A549 (cell line): ENCODE results near the gene SSPN. TPM values are rescaled to one million over a fixed set of nuclear protein-coding genes. Genes with fewer than 3 reads are reported as not detected.

Experiments
- ATAC-seq, 2 experiments: fragments of 200-7000 bp in 1 of 2; fragments of >200 bp in 1 of 2; cut with Nextera tagmentation in 1 of 2; cut with Tn5 transposase in 1 of 2; 3 replicates each; pipeline versions ENCODE4 v1.8.0 to v1.9.1; 2018 to 2020; ENCODE audit warnings: mild to moderate bottlenecking in 1 of 2, moderate library complexity in 1 of 2
- CTCF ChIA-PET: fragments of 300-600 bp; sonication (Branson Sonifier 250); formaldehyde crosslinking; extraction: SDS; loops from one replicate; lab custom pipeline; 2021; ENCODE audit warnings: antibody characterized with exemption, inconsistent platforms; lab: Yijun Ruan, JAX
- POLR2A ChIA-PET: fragments of 350-600 bp; formaldehyde crosslinking; extraction: SDS; loops from one replicate; lab custom pipeline; 2021; ENCODE audit warnings: antibody characterized with exemption, inconsistent platforms; lab: Yijun Ruan, JAX
- DNase-seq, 2 experiments: peaks; one replicate each; pipeline versions ENCODE4 v3.0.0 to v3.0.0-alpha.2; 2011 to 2016; ENCODE audit warnings: low read depth in 1 of 2, low spot score in 1 of 2
- FAIRE-seq: peaks from 2 replicates; lab custom pipeline; 2011; peaks lifted over from hg19 to GRCh38; lab: Jason Lieb, UNC
- H3K27ac ChIP-seq, 2 experiments: fragments of >200 bp; sonication (Bioruptor Twin); formaldehyde crosslinking; 3 replicates each; pipeline ENCODE4 v1.5.1; 2016 to 2017
- H3K4me1 ChIP-seq: fragments of >200 bp; sonication (Bioruptor Twin); formaldehyde crosslinking; 3 replicates; pipeline ENCODE4 v1.6.1; 2016
- H3K4me2 ChIP-seq: fragments of >200 bp; sonication (Bioruptor Twin); formaldehyde crosslinking; 3 replicates; pipeline ENCODE4 v1.6.1; 2016
- H3K4me3 ChIP-seq: fragments of >200 bp; sonication (Bioruptor Twin); formaldehyde crosslinking; 3 replicates; pipeline ENCODE4 v1.5.1; 2016
- H3K9me3 ChIP-seq: fragments of >200 bp; sonication (Bioruptor Twin); formaldehyde crosslinking; 3 replicates; pipeline ENCODE4 v1.6.1; 2016
- CHD2 ChIP-seq: fragments of 150-350 bp; IDR thresholded peaks from 2 replicates; pipeline ENCODE4 v1.6.1; 2014; ENCODE audit warnings: low read length; ENCODE audit not compliant: partially characterized antibody
- EHMT2 ChIP-seq: fragments of 200-600 bp; sonication (generic); IDR thresholded peaks from 2 replicates; pipeline ENCODE4 v1.6.1; 2016; ENCODE audit warnings: antibody characterized with exemption, low read depth, mild to moderate bottlenecking, moderate library complexity
- EP300 ChIP-seq, 2 experiments: fragments of >200 bp; sonication (Bioruptor Twin); formaldehyde crosslinking; IDR thresholded peaks; 2 replicates in 1 of 2; 3 replicates in 1 of 2; pipeline ENCODE4 v1.6.1; 2016 to 2017
- FOSL2 ChIP-seq, 2 experiments: fragments of 450-650 bp in 1 of 2; fragments of >200 bp in 1 of 2; sonication (Bioruptor Twin) in 1 of 2; formaldehyde crosslinking; IDR thresholded peaks; 2 replicates each; pipeline versions ENCODE4 v1.5.0 to v1.6.1; 2016 to 2020; ENCODE audit warnings: mild to moderate bottlenecking in 1 of 2, moderate library complexity in 1 of 2
- FOXS1 ChIP-seq: fragments of 250-450 bp; sonication (Bioruptor Pico); IDR thresholded peaks from 2 replicates; pipeline ENCODE4 v1.5.0; 2020; ENCODE audit warnings: mild to moderate bottlenecking, moderate library complexity
- GATA3 ChIP-seq: IDR thresholded peaks from 2 replicates; pipeline ENCODE4 v1.6.1; 2012; ENCODE audit warnings: borderline replicate concordance
- HES2 ChIP-seq: fragments of >200 bp; sonication (Bioruptor Twin); formaldehyde crosslinking; IDR thresholded peaks from 2 replicates; pipeline ENCODE4 v1.6.1; 2016
- HEYL ChIP-seq: fragments of 250-450 bp; sonication (Bioruptor Pico); IDR thresholded peaks from 2 replicates; pipeline ENCODE4 v1.8.0; 2021; ENCODE audit warnings: mild to moderate bottlenecking, moderate library complexity
- HOXA7 ChIP-seq: fragments of 250-450 bp; sonication (Bioruptor Pico); IDR thresholded peaks from 2 replicates; pipeline ENCODE4 v1.5.0; 2020; ENCODE audit warnings: mild to moderate bottlenecking, moderate library complexity
- HOXB13 ChIP-seq: fragments of 250-450 bp; sonication (Bioruptor Pico); IDR thresholded peaks from 2 replicates; pipeline ENCODE4 v1.5.0; 2020; ENCODE audit warnings: low read depth, mild to moderate bottlenecking, moderate library complexity
- HOXB5 ChIP-seq: fragments of 250-450 bp; sonication (Bioruptor Pico); IDR thresholded peaks from 2 replicates; pipeline ENCODE4 v1.5.0; 2020; ENCODE audit warnings: mild to moderate bottlenecking, moderate library complexity
- JUN ChIP-seq, 2 experiments: fragments of >200 bp; sonication (Bioruptor Twin); formaldehyde crosslinking; IDR thresholded peaks; 2 replicates in 1 of 2; 3 replicates in 1 of 2; pipeline ENCODE4 v1.6.1; 2016 to 2017
- KDM1A ChIP-seq: fragments of 200-600 bp; sonication (generic); IDR thresholded peaks from 2 replicates; pipeline ENCODE4 v1.6.1; 2016; ENCODE audit warnings: low read depth, mild to moderate bottlenecking
- NFE2L2 ChIP-seq: fragments of 150-350 bp; conservative IDR thresholded peaks from 2 replicates; pipeline ENCODE4 v1.6.1; 2014; ENCODE audit warnings: low read length
- NR3C1 ChIP-seq: fragments of >200 bp; sonication (Bioruptor Twin); formaldehyde crosslinking; IDR thresholded peaks from 3 replicates; pipeline ENCODE4 v1.6.1; 2017
- PHF8 ChIP-seq: fragments of 200-600 bp; sonication (generic); IDR thresholded peaks from 2 replicates; pipeline ENCODE4 v1.6.1; 2016; ENCODE audit warnings: low read depth, mild to moderate bottlenecking, antibody characterized with exemption, moderate library complexity, borderline replicate concordance
- POLR2AphosphoS2 ChIP-seq: conservative IDR thresholded peaks from 2 replicates; pipeline ENCODE4 v1.6.1; 2012; ENCODE audit warnings: low read length, improper control_type of control experiment, inconsistent platforms
- RARB ChIP-seq: fragments of 250-450 bp; sonication (Bioruptor Pico); IDR thresholded peaks from 2 replicates; pipeline ENCODE4 v1.8.0; 2021; ENCODE audit warnings: mild to moderate bottlenecking, moderate library complexity
- TFCP2L1 ChIP-seq: fragments of 250-450 bp; sonication (Bioruptor Pico); IDR thresholded peaks from 2 replicates; pipeline ENCODE4 v1.5.0; 2021; ENCODE audit warnings: mild to moderate bottlenecking
- WGBS: methylation state at CpG from one replicate; pipeline ENCODE4 v1.1.6; 2017; ENCODE audit errors: missing lambda C conversion rate; 5-methylcytosine and 5-hydroxymethylcytosine counted together
- polyA minus RNA-seq: library from RNA; depleted of rRNA, polyadenylated mRNA; stranded (reverse); fragments of >200 nt; gene quantifications from 2 replicates; pipeline ENCODE4 v1.2.3, GENCODE V29; 2011; rRNA and poly(A)+ RNA removed
- polyA plus RNA-seq, 4 experiments: library from polyadenylated mRNA; depleted of rRNA in 3 of 4; stranded (reverse); fragments of >200 nt; fragmentation: RNase III in 1 of 4; extraction: RNeasy Plus Mini Kit Qiagen cat#74134 plus additional on column Dnase treatment in 1 of 4; gene quantifications; 2 replicates in 3 of 4; 3 replicates in 1 of 4; pipeline ENCODE4 v1.2.3, GENCODE V29; 2011 to 2017
- TF ChIP-seq, protein P1 (sequence below): fragments of >200 bp; sonication (Bioruptor Twin); formaldehyde crosslinking; IDR thresholded peaks from 3 replicates; pipeline ENCODE4 v1.5.1; 2016
- TF ChIP-seq, protein P2 (sequence below): fragments of 450-650 bp; IDR thresholded peaks from 2 replicates; pipeline ENCODE4 v1.6.1; 2014; ENCODE audit warnings: antibody characterized with exemption
- TF ChIP-seq, protein P3 (sequence below): fragments of 200-600 bp; sonication (generic); IDR thresholded peaks from 2 replicates; pipeline ENCODE4 v1.6.1; 2016; ENCODE audit warnings: antibody characterized with exemption, mild to moderate bottlenecking, moderate library complexity

Gene SSPN, protein sequence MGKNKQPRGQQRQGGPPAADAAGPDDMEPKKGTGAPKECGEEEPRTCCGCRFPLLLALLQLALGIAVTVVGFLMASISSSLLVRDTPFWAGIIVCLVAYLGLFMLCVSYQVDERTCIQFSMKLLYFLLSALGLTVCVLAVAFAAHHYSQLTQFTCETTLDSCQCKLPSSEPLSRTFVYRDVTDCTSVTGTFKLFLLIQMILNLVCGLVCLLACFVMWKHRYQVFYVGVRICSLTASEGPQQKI
- 2.2 and 2.6 TPM in 2 replicates for polyA plus RNA-seq (2011; rRNA removed)
- 0.40 and 0.42 TPM in 2 replicates for polyA plus RNA-seq (2012; cell fraction: cytosol; rRNA removed)
- polyA plus RNA-seq (2012; cell fraction: nucleus; rRNA removed), result 0.15 and 0.37 TPM in 2 replicates
- 0.85 to 2.0 TPM (median 1.2 TPM) in 3 replicates for polyA plus RNA-seq (2017; fragmentation: RNase III; extraction: RNeasy Plus Mini Kit Qiagen cat#74134 plus additional on column Dnase treatment)
- 3.6 and 5.0 TPM in 2 replicates for polyA minus RNA-seq

DNA sequence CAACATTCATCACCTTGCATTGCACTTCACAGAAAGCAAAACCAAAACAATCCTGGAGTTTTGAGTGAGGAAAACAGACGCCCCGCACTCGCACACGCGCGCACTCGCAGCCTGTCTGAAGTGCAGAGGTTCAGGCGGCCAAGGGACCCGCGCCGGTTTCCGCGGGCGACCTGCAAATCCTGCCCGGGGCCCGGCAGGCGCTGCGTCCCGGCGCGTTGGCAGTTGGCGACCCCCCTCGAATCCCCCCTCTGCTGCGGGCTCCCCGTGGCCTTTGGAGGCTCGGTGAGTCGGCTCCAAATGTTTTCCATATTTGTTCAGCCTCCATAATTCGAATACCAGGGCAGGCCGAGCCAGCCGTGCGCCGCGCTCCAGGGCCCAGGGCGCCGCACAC is at the start of gene SSPN:
SSPN (plus strand) TSS at position 324 of the 391 bp plus-strand sequence. CDS start 100 bp downstream, outside the sequence.
- DNase-seq (peak in 1 of 2 experiments; percentile 33), FAIRE-seq (no peak)
- POLR2A ChIA-PET, result interaction anchor here (1.0 to 2.4 kb wide), 3 partner anchors 9 to 79 kb away, joined by 3 to 11 read pairs (median 8); no protein-coding TSS in a partner anchor
- Histone ChIP-seq H3K9me3 (no peaks in the 10 kb centered on the region), H3K4me3 (peak within 1 kb of the TSS; percentile 56), H3K4me2 (peak within 1 kb of the TSS; percentile 87)
- CTCF ChIA-PET, result interaction anchor here (1.1 to 2.0 kb wide), 6 partner anchors 17 to 79 kb away, joined by 3 to 11 read pairs (median 3); no protein-coding TSS in a partner anchor
- WGBS, result 58% methylated on average over 27 of the region's 35 CpGs
- TF ChIP-seq GATA3 (no peak), TFCP2L1 (no peak), KDM1A (no peak), FOXS1 (CRISPR knock-in tag) (no peak), HOXB5 (no peak)
- TF ChIP-seq, protein P1, sequence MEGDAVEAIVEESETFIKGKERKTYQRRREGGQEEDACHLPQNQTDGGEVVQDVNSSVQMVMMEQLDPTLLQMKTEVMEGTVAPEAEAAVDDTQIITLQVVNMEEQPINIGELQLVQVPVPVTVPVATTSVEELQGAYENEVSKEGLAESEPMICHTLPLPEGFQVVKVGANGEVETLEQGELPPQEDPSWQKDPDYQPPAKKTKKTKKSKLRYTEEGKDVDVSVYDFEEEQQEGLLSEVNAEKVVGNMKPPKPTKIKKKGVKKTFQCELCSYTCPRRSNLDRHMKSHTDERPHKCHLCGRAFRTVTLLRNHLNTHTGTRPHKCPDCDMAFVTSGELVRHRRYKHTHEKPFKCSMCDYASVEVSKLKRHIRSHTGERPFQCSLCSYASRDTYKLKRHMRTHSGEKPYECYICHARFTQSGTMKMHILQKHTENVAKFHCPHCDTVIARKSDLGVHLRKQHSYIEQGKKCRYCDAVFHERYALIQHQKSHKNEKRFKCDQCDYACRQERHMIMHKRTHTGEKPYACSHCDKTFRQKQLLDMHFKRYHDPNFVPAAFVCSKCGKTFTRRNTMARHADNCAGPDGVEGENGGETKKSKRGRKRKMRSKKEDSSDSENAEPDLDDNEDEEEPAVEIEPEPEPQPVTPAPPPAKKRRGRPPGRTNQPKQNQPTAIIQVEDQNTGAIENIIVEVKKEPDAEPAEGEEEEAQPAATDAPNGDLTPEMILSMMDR, result no peak
- TF ChIP-seq, protein P2, sequence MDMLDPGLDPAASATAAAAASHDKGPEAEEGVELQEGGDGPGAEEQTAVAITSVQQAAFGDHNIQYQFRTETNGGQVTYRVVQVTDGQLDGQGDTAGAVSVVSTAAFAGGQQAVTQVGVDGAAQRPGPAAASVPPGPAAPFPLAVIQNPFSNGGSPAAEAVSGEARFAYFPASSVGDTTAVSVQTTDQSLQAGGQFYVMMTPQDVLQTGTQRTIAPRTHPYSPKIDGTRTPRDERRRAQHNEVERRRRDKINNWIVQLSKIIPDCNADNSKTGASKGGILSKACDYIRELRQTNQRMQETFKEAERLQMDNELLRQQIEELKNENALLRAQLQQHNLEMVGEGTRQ, result no peak
- TF ChIP-seq, all 56 proteins: peak for 0
- peak in 1 of 2 experiments; percentile 63; a peak in 4 of 6 replicates for ATAC-seq
- Histone ChIP-seq H3K4me1 (no peaks in the 10 kb centered on the region), H3K27ac (peak within 1 kb of the TSS; percentile 83 to 93)

- H3K4me3 ChIP-seq, result no peak overlapping the region
- H3K4me2 ChIP-seq, result no peak overlapping the region
- DNase-seq, result no peak
- no peak for TF ChIP-seq FOSL2 (IDR thresholded peaks at IDR 0.05)
- TF ChIP-seq FOSL2 (CRISPR knock-in tag; IDR thresholded peaks at IDR 0.05), result no peak
- TF ChIP-seq NR3C1, result no peak
- no peak for TF ChIP-seq RARB (CRISPR knock-in tag)
- TF ChIP-seq NFE2L2, result no peak
- ChIA-PET POLR2A (no interaction called here), CTCF (interaction anchor here (0.8 kb wide), 2 partner anchors 20 to 29 kb away, joined by 3 read pairs; no protein-coding TSS in a partner anchor)
- no peaks in the 10 kb centered on the region for H3K9me3 ChIP-seq
- ATAC-seq, result no peak
- H3K27ac ChIP-seq, result no peak overlapping the region
- FAIRE-seq, result no peak
- H3K4me1 ChIP-seq, result peaks cover 8% of the 10 kb centered on the region
- 60% methylated on average over 7 of the region's 7 CpGs for WGBS
Observed at GRCh38 chr12:26148291-26148690, 47.1 kb upstream of the SSPN start.

- POLR2A ChIA-PET, result no interaction called here
- WGBS, result 52% methylated on average over 5 of the region's 5 CpGs
- Histone ChIP-seq H3K4me1 (peaks cover 17% of the 10 kb centered on the region), H3K9me3 (no peaks in the 10 kb centered on the region), H3K4me2 (no peak overlapping the region), H3K4me3 (no peak overlapping the region), H3K27ac (no peak overlapping the region)
- ATAC-seq (no peak), DNase-seq (no peak), FAIRE-seq (no peak)
- CTCF ChIA-PET, result interaction anchor here (0.8 kb wide), 1 partner anchor 28 kb away, joined by 3 read pairs; no protein-coding TSS in a partner anchor
- TF ChIP-seq HEYL (CRISPR knock-in tag) (no peak), EHMT2 (no peak), NR3C1 (no peak), EP300 (IDR thresholded peaks at IDR 0.05) (no peak), JUN (IDR thresholded peaks at IDR 0.05) (no peak), HOXB13 (CRISPR knock-in tag) (no peak), HOXA7 (no peak), POLR2AphosphoS2 (no peak), PHF8 (no peak), CHD2 (no peak), TFCP2L1 (no peak), HES2 (no peak), FOXS1 (CRISPR knock-in tag) (no peak)
- TF ChIP-seq, protein P2, result no peak
- TF ChIP-seq, protein P3, sequence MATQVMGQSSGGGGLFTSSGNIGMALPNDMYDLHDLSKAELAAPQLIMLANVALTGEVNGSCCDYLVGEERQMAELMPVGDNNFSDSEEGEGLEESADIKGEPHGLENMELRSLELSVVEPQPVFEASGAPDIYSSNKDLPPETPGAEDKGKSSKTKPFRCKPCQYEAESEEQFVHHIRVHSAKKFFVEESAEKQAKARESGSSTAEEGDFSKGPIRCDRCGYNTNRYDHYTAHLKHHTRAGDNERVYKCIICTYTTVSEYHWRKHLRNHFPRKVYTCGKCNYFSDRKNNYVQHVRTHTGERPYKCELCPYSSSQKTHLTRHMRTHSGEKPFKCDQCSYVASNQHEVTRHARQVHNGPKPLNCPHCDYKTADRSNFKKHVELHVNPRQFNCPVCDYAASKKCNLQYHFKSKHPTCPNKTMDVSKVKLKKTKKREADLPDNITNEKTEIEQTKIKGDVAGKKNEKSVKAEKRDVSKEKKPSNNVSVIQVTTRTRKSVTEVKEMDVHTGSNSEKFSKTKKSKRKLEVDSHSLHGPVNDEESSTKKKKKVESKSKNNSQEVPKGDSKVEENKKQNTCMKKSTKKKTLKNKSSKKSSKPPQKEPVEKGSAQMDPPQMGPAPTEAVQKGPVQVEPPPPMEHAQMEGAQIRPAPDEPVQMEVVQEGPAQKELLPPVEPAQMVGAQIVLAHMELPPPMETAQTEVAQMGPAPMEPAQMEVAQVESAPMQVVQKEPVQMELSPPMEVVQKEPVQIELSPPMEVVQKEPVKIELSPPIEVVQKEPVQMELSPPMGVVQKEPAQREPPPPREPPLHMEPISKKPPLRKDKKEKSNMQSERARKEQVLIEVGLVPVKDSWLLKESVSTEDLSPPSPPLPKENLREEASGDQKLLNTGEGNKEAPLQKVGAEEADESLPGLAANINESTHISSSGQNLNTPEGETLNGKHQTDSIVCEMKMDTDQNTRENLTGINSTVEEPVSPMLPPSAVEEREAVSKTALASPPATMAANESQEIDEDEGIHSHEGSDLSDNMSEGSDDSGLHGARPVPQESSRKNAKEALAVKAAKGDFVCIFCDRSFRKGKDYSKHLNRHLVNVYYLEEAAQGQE, result no peak
Observed at GRCh38 chr12:26149968-26150500, 45.3 kb upstream of the SSPN start.
